Keratinocyte (primary cell): ENCODE data around the gene TIMP2. TPM values are rescaled to one million over a fixed set of nuclear protein-coding genes. Genes with fewer than 3 reads are reported as not detected.

Experiments used
- DNase-seq: peaks from one replicate; pipeline ENCODE4 v3.0.0-alpha.2; 2011; ENCODE audit warnings: low read depth, missing footprints, low spot score
- FAIRE-seq: peaks from 2 replicates; lab custom pipeline; 2011; peaks lifted over from hg19 to GRCh38; lab: Jason Lieb, UNC
- H2AFZ ChIP-seq: 2 replicates; pipeline ENCODE4 v1.6.0; 2012; ENCODE audit warnings: low read length, control low read depth, inconsistent platforms; ENCODE audit not compliant: control insufficient read depth
- H3K27ac ChIP-seq: 2 replicates; pipeline ENCODE4 v1.5.1; 2011; ENCODE audit warnings: low read length; ENCODE audit not compliant: control insufficient read depth, insufficient read depth
- H3K27me3 ChIP-seq: 3 replicates; pipeline ENCODE4 v1.6.0; 2011; ENCODE audit warnings: low read length; ENCODE audit not compliant: control insufficient read depth, insufficient read depth; ENCODE audit errors: extremely low read depth
- H3K36me3 ChIP-seq, 2 experiments: 2 replicates in 1 of 2; 3 replicates in 1 of 2; pipeline ENCODE4 v1.5.1; 2011; ENCODE audit warnings: low read length in 2 of 2, mild to moderate bottlenecking in 1 of 2; ENCODE audit not compliant: control insufficient read depth in 2 of 2, insufficient read depth in 2 of 2; ENCODE audit errors: extremely low read depth in 1 of 2
- H3K4me1 ChIP-seq: 3 replicates; pipeline ENCODE4 v1.5.1; 2011; ENCODE audit warnings: low read length; ENCODE audit not compliant: control insufficient read depth, insufficient read depth; ENCODE audit errors: extremely low read depth
- H3K4me2 ChIP-seq: 3 replicates; pipeline ENCODE4 v1.6.0; 2011; ENCODE audit warnings: low read depth, low read length; ENCODE audit not compliant: control insufficient read depth, insufficient read depth; ENCODE audit errors: extremely low read depth
- H3K4me3 ChIP-seq, 3 experiments: fragments of 200-600 bp in 1 of 3; sonication (generic) in 1 of 3; 2 replicates in 2 of 3; 3 replicates in 1 of 3; pipeline ENCODE4 v1.5.1; 2011 to 2016; ENCODE audit warnings: low read length in 3 of 3, mild to moderate bottlenecking in 3 of 3, control low read depth in 2 of 3, inconsistent platforms in 1 of 3, low read depth in 1 of 3, mixed read lengths in 1 of 3, mixed run types in 1 of 3, moderate library complexity in 1 of 3; ENCODE audit not compliant: control insufficient read depth in 2 of 3, insufficient read depth in 2 of 3; ENCODE audit errors: extremely low read depth in 1 of 3
- H3K79me2 ChIP-seq: 2 replicates; pipeline ENCODE4 v1.6.0; 2012; ENCODE audit warnings: low read length; ENCODE audit not compliant: control insufficient read depth, insufficient read depth
- H3K9ac ChIP-seq: 3 replicates; pipeline ENCODE4 v1.6.0; 2011; ENCODE audit warnings: low read length; ENCODE audit not compliant: control insufficient read depth, insufficient read depth; ENCODE audit errors: extremely low read depth
- H3K9me1 ChIP-seq: 3 replicates; pipeline ENCODE4 v1.6.0; 2011; ENCODE audit warnings: low read length; ENCODE audit not compliant: control insufficient read depth, insufficient read depth; ENCODE audit errors: extremely low read depth
- H3K9me3 ChIP-seq: 2 replicates; pipeline ENCODE4 v1.5.1; 2012; ENCODE audit warnings: low read depth, low read length; ENCODE audit not compliant: control insufficient read depth
- H4K20me1 ChIP-seq: 3 replicates; pipeline ENCODE4 v1.6.0; 2011; ENCODE audit warnings: low read length; ENCODE audit not compliant: control insufficient read depth, insufficient read depth; ENCODE audit errors: extremely low read depth
- CTCF ChIP-seq, 3 experiments: IDR thresholded peaks in 1 of 3; conservative IDR thresholded peaks in 1 of 3; optimal IDR thresholded peaks in 1 of 3; 2 replicates in 2 of 3; 3 replicates in 1 of 3; pipeline versions ENCODE3 to v1.5.1; 2011; ENCODE audit warnings: low read length in 3 of 3, mild to moderate bottlenecking in 3 of 3, moderate library complexity in 2 of 3, control low read depth in 1 of 3, inconsistent platforms in 1 of 3; ENCODE audit not compliant: insufficient read depth in 2 of 3; ENCODE audit errors: extremely low read depth in 1 of 3
- EZH2 ChIP-seq: IDR thresholded peaks from one replicate; pipeline ENCODE4 v1.6.1; 2012; ENCODE audit warnings: inconsistent platforms, mild to moderate bottlenecking, low read length, moderate library complexity
- dilution Hi-C: fragments of 300-500 bp; cut with MboI; formaldehyde crosslinking; loops from one replicate; pipeline ENCODE4 v1.7.0; 2020; ENCODE audit warnings: low sequenced_read_pairs; ENCODE audit not compliant: extremely low pct_ligation_motif_present
- polyA plus RNA-seq, 5 experiments: library from polyadenylated mRNA; depleted of rRNA in 3 of 5; stranded (reverse) in 3 of 5; stranded (forward) in 1 of 5; unstranded in 1 of 5; fragments of >200 nt; gene quantifications; 1 replicate in 1 of 5; 2 replicates in 3 of 5; 3 replicates in 1 of 5; pipeline versions ENCODE4 v1.2.1 to v1.2.3, GENCODE V29; 2011 to 2012; ENCODE audit warnings: missing spikeins in 2 of 5, low read depth in 1 of 5, low replicate concordance in 1 of 5

TIMP2 gene
- polyA plus RNA-seq, 1 donor (not counting 4 experiments of a cell fraction or from before 2014, with no cell fraction given) = 1.2 TPM

DNA sequence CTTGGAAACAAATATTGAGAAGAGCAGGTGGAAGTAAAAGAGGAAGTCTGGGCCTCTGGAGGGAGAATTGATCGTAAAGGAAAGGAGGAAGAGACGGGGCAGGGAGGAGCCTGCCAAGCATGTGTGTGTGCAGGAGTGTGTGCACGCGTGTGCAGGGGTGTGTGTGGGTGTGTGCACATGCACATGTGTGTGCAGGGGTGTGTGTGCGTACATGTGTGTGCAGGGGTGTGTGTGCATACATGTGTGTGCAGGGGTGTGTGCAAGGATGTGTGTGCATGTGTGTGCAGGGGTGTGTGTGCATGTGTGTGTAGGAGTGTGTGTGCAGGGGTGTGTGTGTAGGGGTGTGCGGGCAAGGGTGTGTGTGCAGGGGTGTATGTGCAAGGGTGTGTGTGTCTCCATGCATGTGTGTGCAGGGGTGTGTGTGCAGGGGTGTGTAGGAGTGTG lies 32.2 kb downstream of the TIMP2 start:
- Histone ChIP-seq H3K4me1 (no peaks in the 10 kb centered on the region), H2AFZ (no peak overlapping the region), H3K9ac (no peak overlapping the region), H3K36me3 (no peaks in the 10 kb centered on the region), H3K27ac (no peak overlapping the region), H3K27me3 (peaks cover 13% of the 10 kb centered on the region), H3K4me2 (no peak overlapping the region), H3K9me3 (no peaks in the 10 kb centered on the region), H4K20me1 (peaks cover 2% of the 10 kb centered on the region), H3K9me1 (no peaks in the 10 kb centered on the region), H3K4me3 (no peak overlapping the region), H3K79me2 (no peaks in the 10 kb centered on the region)
- DNase-seq (no peak), FAIRE-seq (no peak)
- dilution Hi-C loops = no loop called here
- TF ChIP-seq EZH2 = no peak
- TF ChIP-seq CTCF (optimal IDR thresholded peaks at IDR 0.05 in 1 of 3, IDR thresholded peaks at IDR 0.05 in 1 of 3, conservative IDR thresholded peaks at IDR 0.05 in 1 of 3; ENCODE audit: extremely low read depth in 1 of 3, insufficient read depth in 2 of 3, low read length in 3 of 3) = no peak

DNA sequence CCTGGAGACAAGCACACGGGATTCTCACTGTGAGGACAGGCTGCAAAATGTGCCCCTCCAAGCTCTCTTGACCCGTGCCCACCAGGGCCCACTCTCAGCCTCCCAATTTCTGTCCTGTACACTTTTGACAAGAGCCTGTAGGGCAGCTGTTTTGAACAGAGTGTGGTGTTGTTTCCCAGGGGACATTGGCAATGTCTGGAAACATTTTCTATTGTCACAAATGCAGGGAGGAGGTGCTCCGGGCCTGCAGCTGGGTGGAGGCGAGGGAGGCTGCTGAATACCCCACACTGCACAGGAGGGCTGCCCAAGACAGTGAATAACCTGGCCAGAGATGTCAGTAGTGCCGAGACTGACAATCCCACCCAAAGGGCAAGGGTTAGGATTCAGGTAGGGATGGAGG lies 32.7 kb downstream of the TIMP2 start:
- no peak for FAIRE-seq
- Histone ChIP-seq H4K20me1 (peaks cover 2% of the 10 kb centered on the region), H3K9ac (no peak overlapping the region), H3K79me2 (no peaks in the 10 kb centered on the region), H3K4me2 (no peak overlapping the region), H3K9me3 (no peaks in the 10 kb centered on the region), H3K4me1 (no peaks in the 10 kb centered on the region), H3K9me1 (no peaks in the 10 kb centered on the region), H3K36me3 (no peaks in the 10 kb centered on the region), H2AFZ (no peak overlapping the region), H3K27me3 (peaks cover 13% of the 10 kb centered on the region), H3K27ac (no peak overlapping the region), H3K4me3 (no peak overlapping the region)
- dilution Hi-C loops = no loop called here
- TF ChIP-seq EZH2 (no peak), CTCF (optimal IDR thresholded peaks at IDR 0.05 in 1 of 3, IDR thresholded peaks at IDR 0.05 in 1 of 3, conservative IDR thresholded peaks at IDR 0.05 in 1 of 3; ENCODE audit: extremely low read depth in 1 of 3, insufficient read depth in 2 of 3, low read length in 3 of 3) (no peak)
- DNase-seq = no peak
